NCI-H146 treated with DMSO at 0.1 percent for 48 hours (cell line): ENCODE data around the gene MXRA5.
"Not testable (repeated sequence)": the region's sequence is repeated elsewhere in the genome, so short reads cannot be mapped to it uniquely, and the experiment has no call there.

Experiments used
- DNase-seq: peaks from one replicate; lab custom pipeline; 2025; ENCODE audit not compliant: unreplicated experiment; lab: John Stamatoyannopoulos, UW

MXRA5 gene

GRCh38 chrX:3346501-3347259 is at the start of gene MXRA5:
TSS of gene MXRA5 (minus strand) at chrX:3346652. CDS start at chrX:3343833, 2,819 bp downstream.
- no peak for DNase-seq

- DNase-seq = no peak
Observed at GRCh38 chrX:3393581-3394111, 47.2 kb upstream of the MXRA5 start.

- no peak for DNase-seq
Observed at GRCh38 chrX:3393178-3393577, 46.7 kb upstream of the MXRA5 start.

- DNase-seq = no peak
Observed at GRCh38 chrX:3388457-3388856, 42.0 kb upstream of the MXRA5 start.

GRCh38 chrX:3384327-3384726 is 37.9 kb upstream of the MXRA5 start:
- no peak for DNase-seq

GRCh38 chrX:3380603-3381002 is 34.2 kb upstream of the MXRA5 start:
- DNase-seq = no peak

- DNase-seq = no peak
Observed at GRCh38 chrX:3379111-3379510, 32.7 kb upstream of the MXRA5 start.

GRCh38 chrX:3378156-3378555 is 31.7 kb upstream of the MXRA5 start:
- no peak for DNase-seq

- DNase-seq = no peak
Observed at GRCh38 chrX:3377560-3377959, 31.1 kb upstream of the MXRA5 start.

- not testable (repeated sequence) for DNase-seq
Observed at GRCh38 chrX:3375878-3376508, 29.5 kb upstream of the MXRA5 start.

- no peak for DNase-seq
Observed at GRCh38 chrX:3374108-3374800, 27.8 kb upstream of the MXRA5 start.

- DNase-seq = no peak
Observed at GRCh38 chrX:3371163-3371562, 24.7 kb upstream of the MXRA5 start.

GRCh38 chrX:3370656-3371055 is 24.2 kb upstream of the MXRA5 start:
- no peak for DNase-seq

- DNase-seq = no peak
Observed at GRCh38 chrX:3362956-3363355, 16.5 kb upstream of the MXRA5 start.

- DNase-seq = no peak
Observed at GRCh38 chrX:3360881-3361280, 14.4 kb upstream of the MXRA5 start.

GRCh38 chrX:3352741-3353140 is 6.3 kb upstream of the MXRA5 start:
- not testable (repeated sequence) for DNase-seq

- DNase-seq = no peak
Observed at GRCh38 chrX:3351276-3351675, 4.8 kb upstream of the MXRA5 start.

- no peak for DNase-seq
Observed at GRCh38 chrX:3348191-3348590, 1.7 kb upstream of the MXRA5 start.

- DNase-seq = no peak
Observed at GRCh38 chrX:3345281-3346191, 916 bp downstream of the MXRA5 start.

- not testable (repeated sequence) for DNase-seq
Observed at GRCh38 chrX:3343569-3343968, 2.9 kb downstream of the MXRA5 start.

GRCh38 chrX:3340016-3340415 is 6.4 kb downstream of the MXRA5 start:
- no peak for DNase-seq
